H1 (cell line): ENCODE measurements around the gene VPS35. TPM values are rescaled to one million over a fixed set of nuclear protein-coding genes. Genes with fewer than 3 reads are reported as not detected.

Experiments used
- BACH1 ChIP-seq: IDR thresholded peaks from 2 replicates; pipeline ENCODE4 v1.6.1; 2012; ENCODE audit warnings: low read length, improper control_type of control experiment
- CTCF ChIP-seq, 3 experiments: IDR thresholded peaks; 1 replicate in 2 of 3; 2 replicates in 1 of 3; pipeline versions ENCODE4 v1.5.1 to v1.6.1; 2011; ENCODE audit warnings: low read length in 3 of 3, mild to moderate bottlenecking in 3 of 3, inconsistent platforms in 2 of 3, low read depth in 1 of 3, moderate library complexity in 1 of 3; ENCODE audit not compliant: insufficient read depth in 1 of 3; ENCODE audit errors: control extremely low read depth in 1 of 3
- RAD21 ChIP-seq, 2 experiments: IDR thresholded peaks in 1 of 2; conservative IDR thresholded peaks in 1 of 2; 2 replicates each; pipeline ENCODE4 v1.6.1; 2011; ENCODE audit warnings: low read depth in 2 of 2, low read length in 2 of 2, improper control_type of control experiment in 1 of 2, inconsistent platforms in 1 of 2, mild to moderate bottlenecking in 1 of 2, moderate library complexity in 1 of 2
- RNF2 ChIP-seq: fragments of 200-900, 300-1000 bp; sonication (generic); IDR thresholded peaks from 2 replicates; pipeline ENCODE4 v1.7.1; 2016; ENCODE audit warnings: borderline replicate concordance, low read depth, mild to moderate bottlenecking, antibody characterized with exemption, low read length; ENCODE audit not compliant: poor library complexity, severe bottlenecking; ENCODE audit errors: missing control alignments
- polyA plus RNA-seq, 7 experiments: library from polyadenylated mRNA; depleted of rRNA in 3 of 7; stranded (reverse) in 5 of 7; unstranded in 2 of 7; fragments of >200 nt in 5 of 7; fragments of 200-250 nt in 2 of 7; gene quantifications; 1 replicate in 5 of 7; 2 replicates in 1 of 7; 4 replicates in 1 of 7; pipeline versions ENCODE4 v1.2.1 to v1.2.3, GENCODE V29; 2011 to 2013; ENCODE audit warnings: missing spikeins in 2 of 7, mixed read lengths in 2 of 7
- total RNA-seq: library from RNA; stranded (reverse); fragmentation: NEBNext Ultra II Directional; extraction: Animal tissue kit (Norgen Biotek cat#: 25700); gene quantifications from 2 replicates; pipeline ENCODE4 v1.2.1, GENCODE V29; 2021

Gene VPS35
- total and polyA plus RNA-seq, 2 of the 8 experiments (the other 6 are each of a cell fraction or from before 2014, with no cell fraction given), result 10.3 to 66.9 TPM

DNA sequence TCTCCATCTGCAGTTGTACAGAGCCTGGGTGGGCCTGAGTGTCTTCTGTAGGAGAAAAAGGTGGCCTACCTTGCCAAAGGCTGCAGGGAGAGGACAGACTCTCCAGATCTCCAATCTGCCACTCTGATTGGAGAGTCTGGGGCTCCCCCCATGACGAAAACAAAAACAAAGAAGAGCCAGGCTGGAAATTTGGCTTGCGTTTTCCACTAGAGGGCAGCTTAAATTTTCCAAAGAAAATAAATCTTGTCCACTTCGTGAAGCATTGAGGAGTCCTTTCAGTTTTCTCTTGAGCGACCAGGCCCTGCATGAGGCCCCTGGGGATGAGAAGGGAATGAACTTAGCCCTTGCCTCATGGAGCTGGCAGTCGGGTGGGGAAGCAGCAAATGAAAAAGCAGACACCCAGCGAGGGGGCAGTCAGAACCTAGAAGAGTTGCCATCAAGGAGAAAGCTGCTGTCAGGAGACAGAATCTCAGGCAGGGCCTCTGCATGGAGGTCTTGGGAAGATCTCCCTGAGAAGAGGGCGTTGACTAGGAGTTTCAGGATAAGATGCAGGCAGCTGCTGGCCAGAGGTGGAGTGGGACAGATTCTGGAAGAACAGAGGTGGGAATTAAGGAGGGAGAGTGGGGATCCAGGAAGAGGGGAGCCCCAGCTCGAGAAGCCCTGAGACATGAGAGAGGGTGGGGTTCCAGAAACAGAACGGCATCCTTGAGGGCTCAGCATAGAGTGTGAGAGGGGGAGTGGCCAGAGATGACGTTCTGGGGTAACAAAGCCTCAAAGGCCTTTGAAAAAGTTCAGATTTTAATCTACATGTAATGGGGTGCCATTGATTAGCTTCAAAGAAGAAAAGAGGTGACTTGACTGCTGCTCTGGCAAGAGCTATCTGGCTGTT, 59.4 kb downstream of the VPS35 start (continued):
- peak in 2 of 3 experiments; percentile 24 to 41; a peak in 2 of 4 replicates for TF ChIP-seq CTCF (IDR thresholded peaks at IDR 0.05; ENCODE audit: control extremely low read depth in 1 of 3, insufficient read depth in 1 of 3, low read depth in 1 of 3, low read length in 3 of 3)
- TF ChIP-seq BACH1, result no peak
- TF ChIP-seq RNF2, result no peak
- TF ChIP-seq RAD21 (IDR thresholded peaks at IDR 0.05 in 1 of 2, conservative IDR thresholded peaks at IDR 0.05 in 1 of 2; ENCODE audit: low read depth in 2 of 2, low read length in 2 of 2), result peak in 1 of 2 experiments; percentile 9; a peak in 1 of 4 replicates
- TF ChIP-seq, all 59 proteins: peak for 2
